ENCODE measurements around the gene ZC3H6.

DNA sequence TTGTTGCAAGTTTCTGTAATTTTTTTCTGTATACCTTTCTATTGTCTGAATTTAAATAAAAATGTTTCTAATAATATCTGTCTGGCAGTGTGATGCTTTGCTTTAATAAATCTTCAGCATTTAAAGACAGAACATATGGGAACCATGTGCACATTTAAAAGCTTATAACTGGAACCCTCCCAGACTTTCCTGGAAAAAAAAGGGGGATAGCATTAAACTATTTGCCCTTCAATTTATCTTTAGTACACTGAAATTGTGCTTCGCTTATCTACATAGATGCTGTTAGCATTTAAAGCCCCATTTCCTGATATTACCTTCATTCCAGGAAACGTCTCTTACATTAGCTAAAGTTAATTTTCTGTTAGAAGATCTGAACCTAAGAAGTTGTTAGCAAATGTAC, 64.6 kb downstream of the ZC3H6 start:
- no peak for TF ChIP-seq NFIC (IDR thresholded peaks at IDR 0.05; ENCODE audit: low read length)
- no peak for TF ChIP-seq ATF7 (IDR thresholded peaks at IDR 0.05)
- TF ChIP-seq ATF7 (CRISPR knock-in tag; IDR thresholded peaks at IDR 0.05), result no peak
- TF ChIP-seq, protein P1, sequence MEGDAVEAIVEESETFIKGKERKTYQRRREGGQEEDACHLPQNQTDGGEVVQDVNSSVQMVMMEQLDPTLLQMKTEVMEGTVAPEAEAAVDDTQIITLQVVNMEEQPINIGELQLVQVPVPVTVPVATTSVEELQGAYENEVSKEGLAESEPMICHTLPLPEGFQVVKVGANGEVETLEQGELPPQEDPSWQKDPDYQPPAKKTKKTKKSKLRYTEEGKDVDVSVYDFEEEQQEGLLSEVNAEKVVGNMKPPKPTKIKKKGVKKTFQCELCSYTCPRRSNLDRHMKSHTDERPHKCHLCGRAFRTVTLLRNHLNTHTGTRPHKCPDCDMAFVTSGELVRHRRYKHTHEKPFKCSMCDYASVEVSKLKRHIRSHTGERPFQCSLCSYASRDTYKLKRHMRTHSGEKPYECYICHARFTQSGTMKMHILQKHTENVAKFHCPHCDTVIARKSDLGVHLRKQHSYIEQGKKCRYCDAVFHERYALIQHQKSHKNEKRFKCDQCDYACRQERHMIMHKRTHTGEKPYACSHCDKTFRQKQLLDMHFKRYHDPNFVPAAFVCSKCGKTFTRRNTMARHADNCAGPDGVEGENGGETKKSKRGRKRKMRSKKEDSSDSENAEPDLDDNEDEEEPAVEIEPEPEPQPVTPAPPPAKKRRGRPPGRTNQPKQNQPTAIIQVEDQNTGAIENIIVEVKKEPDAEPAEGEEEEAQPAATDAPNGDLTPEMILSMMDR (CRISPR knock-in tag; IDR thresholded peaks at IDR 0.05), result no peak
- no peak for TF ChIP-seq AKAP8 (CRISPR knock-in tag; IDR thresholded peaks at IDR 0.05)
- no peak for TF ChIP-seq ZFP36L2 (CRISPR knock-in tag; IDR thresholded peaks at IDR 0.05)
- TF ChIP-seq POLR2A (IDR thresholded peaks at IDR 0.05; ENCODE audit: insufficient read depth in 1 of 2, low read depth in 2 of 2, low read length in 2 of 2), result no peak
- TF ChIP-seq, protein P2, sequence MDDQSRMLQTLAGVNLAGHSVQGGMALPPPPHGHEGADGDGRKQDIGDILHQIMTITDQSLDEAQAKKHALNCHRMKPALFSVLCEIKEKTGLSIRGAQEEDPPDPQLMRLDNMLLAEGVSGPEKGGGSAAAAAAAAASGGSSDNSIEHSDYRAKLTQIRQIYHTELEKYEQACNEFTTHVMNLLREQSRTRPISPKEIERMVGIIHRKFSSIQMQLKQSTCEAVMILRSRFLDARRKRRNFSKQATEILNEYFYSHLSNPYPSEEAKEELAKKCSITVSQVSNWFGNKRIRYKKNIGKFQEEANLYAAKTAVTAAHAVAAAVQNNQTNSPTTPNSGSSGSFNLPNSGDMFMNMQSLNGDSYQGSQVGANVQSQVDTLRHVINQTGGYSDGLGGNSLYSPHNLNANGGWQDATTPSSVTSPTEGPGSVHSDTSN (CRISPR knock-in tag; IDR thresholded peaks at IDR 0.05; ENCODE audit: borderline replicate concordance), result no peak
- no peak for TF ChIP-seq SMARCE1 (IDR thresholded peaks at IDR 0.05; ENCODE audit: borderline replicate concordance)
- TF ChIP-seq, protein P3, sequence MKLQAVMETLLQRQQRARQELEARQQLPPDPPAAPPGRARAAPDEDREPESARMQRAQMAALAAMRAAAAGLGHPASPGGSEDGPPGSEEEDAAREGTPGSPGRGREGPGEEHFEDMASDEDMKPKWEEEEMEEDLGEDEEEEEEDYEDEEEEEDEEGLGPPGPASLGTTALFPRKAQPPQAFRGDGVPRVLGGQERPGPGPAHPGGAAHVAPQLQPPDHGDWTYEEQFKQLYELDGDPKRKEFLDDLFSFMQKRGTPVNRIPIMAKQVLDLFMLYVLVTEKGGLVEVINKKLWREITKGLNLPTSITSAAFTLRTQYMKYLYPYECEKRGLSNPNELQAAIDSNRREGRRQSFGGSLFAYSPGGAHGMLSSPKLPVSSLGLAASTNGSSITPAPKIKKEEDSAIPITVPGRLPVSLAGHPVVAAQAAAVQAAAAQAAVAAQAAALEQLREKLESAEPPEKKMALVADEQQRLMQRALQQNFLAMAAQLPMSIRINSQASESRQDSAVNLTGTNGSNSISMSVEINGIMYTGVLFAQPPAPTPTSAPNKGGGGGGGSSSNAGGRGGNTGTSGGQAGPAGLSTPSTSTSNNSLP (IDR thresholded peaks at IDR 0.05; ENCODE audit: low read depth, low read length), result no peak
- TF ChIP-seq, protein P4, sequence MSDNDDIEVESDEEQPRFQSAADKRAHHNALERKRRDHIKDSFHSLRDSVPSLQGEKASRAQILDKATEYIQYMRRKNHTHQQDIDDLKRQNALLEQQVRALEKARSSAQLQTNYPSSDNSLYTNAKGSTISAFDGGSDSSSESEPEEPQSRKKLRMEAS (IDR thresholded peaks at IDR 0.05), result no peak
- TF ChIP-seq TOPORS (CRISPR knock-in tag; IDR thresholded peaks at IDR 0.05), result no peak
- TF ChIP-seq SUZ12 (IDR thresholded peaks at IDR 0.05; ENCODE audit: low read depth, low read length), result no peak
- TF ChIP-seq ZNF205 (CRISPR knock-in tag; IDR thresholded peaks at IDR 0.05), result no peak
- TF ChIP-seq, protein P5, sequence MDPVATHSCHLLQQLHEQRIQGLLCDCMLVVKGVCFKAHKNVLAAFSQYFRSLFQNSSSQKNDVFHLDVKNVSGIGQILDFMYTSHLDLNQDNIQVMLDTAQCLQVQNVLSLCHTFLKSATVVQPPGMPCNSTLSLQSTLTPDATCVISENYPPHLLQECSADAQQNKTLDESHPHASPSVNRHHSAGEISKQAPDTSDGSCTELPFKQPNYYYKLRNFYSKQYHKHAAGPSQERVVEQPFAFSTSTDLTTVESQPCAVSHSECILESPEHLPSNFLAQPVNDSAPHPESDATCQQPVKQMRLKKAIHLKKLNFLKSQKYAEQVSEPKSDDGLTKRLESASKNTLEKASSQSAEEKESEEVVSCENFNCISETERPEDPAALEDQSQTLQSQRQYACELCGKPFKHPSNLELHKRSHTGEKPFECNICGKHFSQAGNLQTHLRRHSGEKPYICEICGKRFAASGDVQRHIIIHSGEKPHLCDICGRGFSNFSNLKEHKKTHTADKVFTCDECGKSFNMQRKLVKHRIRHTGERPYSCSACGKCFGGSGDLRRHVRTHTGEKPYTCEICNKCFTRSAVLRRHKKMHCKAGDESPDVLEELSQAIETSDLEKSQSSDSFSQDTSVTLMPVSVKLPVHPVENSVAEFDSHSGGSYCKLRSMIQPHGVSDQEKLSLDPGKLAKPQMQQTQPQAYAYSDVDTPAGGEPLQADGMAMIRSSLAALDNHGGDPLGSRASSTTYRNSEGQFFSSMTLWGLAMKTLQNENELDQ (CRISPR knock-in tag; IDR thresholded peaks at IDR 0.05; ENCODE audit: borderline replicate concordance), result no peak
